SK-N-DZ (cell line): ENCODE data around the gene C14orf132.
"Not testable (repeated sequence)": the region's sequence is repeated elsewhere in the genome, so short reads cannot be mapped to it uniquely, and the experiment has no call there.

Experiments
- DNase-seq: peaks from one replicate; pipeline ENCODE4 v3.0.0-alpha.2; 2015; ENCODE audit warnings: low spot score

The C14orf132 gene

GRCh38 chr14:96059519-96060135 lies 20.5 kb downstream of the C14orf132 start:
- no peak for DNase-seq

- DNase-seq, result no peak
Observed at GRCh38 chr14:96060186-96060933, 21.2 kb downstream of the C14orf132 start.

- DNase-seq, result no peak
Observed at GRCh38 chr14:96062010-96062409, 22.8 kb downstream of the C14orf132 start.

GRCh38 chr14:96062506-96062905 lies 23.3 kb downstream of the C14orf132 start:
- no peak for DNase-seq

- DNase-seq, result no peak
Observed at GRCh38 chr14:96064866-96065265, 25.7 kb downstream of the C14orf132 start.

GRCh38 chr14:96065661-96066459 lies 26.7 kb downstream of the C14orf132 start:
- peak; percentile 64 for DNase-seq

GRCh38 chr14:96066976-96067375 lies 27.8 kb downstream of the C14orf132 start:
- DNase-seq, result no peak

GRCh38 chr14:96067985-96068930 lies 29.1 kb downstream of the C14orf132 start:
- DNase-seq, result no peak

- DNase-seq, result no peak
Observed at GRCh38 chr14:96069421-96069820, 30.3 kb downstream of the C14orf132 start.

GRCh38 chr14:96071561-96071960 lies 32.4 kb downstream of the C14orf132 start:
- DNase-seq, result no peak

GRCh38 chr14:96072076-96072475 lies 32.9 kb downstream of the C14orf132 start:
- no peak for DNase-seq

- no peak for DNase-seq
Observed at GRCh38 chr14:96072746-96073145, 33.6 kb downstream of the C14orf132 start.

- DNase-seq, result not testable (repeated sequence)
Observed at GRCh38 chr14:96073260-96074039, 34.3 kb downstream of the C14orf132 start.

GRCh38 chr14:96077983-96078624 lies 38.9 kb downstream of the C14orf132 start:
- no peak for DNase-seq

GRCh38 chr14:96078625-96079016 lies 39.5 kb downstream of the C14orf132 start:
- no peak for DNase-seq

- no peak for DNase-seq
Observed at GRCh38 chr14:96079066-96079465, 39.9 kb downstream of the C14orf132 start.

- no peak for DNase-seq
Observed at GRCh38 chr14:96080571-96080970, 41.4 kb downstream of the C14orf132 start.

- DNase-seq, result no peak
Observed at GRCh38 chr14:96081224-96081623, 42.1 kb downstream of the C14orf132 start.

GRCh38 chr14:96081767-96082400 lies 42.7 kb downstream of the C14orf132 start:
- DNase-seq, result no peak
